HG03565 (cell line): ENCODE results near the gene PLXNA2.

Experiments
- ATAC-seq: cut with Tn5 transposase; IDR thresholded peaks from one replicate; pipeline ENCODE4 v1.9.1; 2021; ENCODE audit warnings: mild to moderate bottlenecking, moderate library complexity; ENCODE audit not compliant: unreplicated experiment

Gene PLXNA2

DNA sequence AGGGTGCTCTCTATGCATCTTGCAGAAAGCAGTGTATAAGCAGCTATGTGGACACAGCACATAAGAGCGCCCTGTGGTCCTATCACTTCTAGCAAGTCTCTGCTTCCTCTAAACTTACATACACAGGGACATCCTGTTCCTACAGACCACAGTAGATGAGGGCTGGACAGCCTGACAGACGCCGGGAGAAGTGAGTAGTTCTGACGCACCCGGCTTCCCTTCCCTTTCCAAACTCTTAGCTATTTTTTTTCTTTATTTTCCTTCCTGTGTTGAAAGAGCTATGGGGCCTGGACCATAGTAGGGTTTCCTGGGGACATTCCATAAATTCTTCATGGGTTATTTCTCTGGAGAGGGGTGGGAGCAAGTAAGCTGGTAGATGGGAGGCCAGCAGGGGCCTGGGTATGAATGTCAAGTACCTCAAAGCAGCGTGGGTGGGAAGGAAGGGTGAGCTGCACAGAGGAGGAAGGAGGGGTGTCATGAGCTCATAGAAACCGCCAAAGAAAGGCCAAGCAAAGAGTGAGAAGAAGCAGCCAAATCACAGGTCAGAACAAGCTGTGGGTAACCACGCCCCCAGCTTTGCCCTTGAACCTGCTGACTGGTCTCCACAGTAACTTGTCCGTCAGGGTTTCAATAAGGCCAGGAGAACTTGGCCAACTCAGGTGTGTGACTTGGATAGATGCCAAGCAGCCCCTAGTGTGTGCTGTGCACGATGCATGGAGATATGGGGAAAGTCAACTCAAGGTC lies 36.6 kb downstream of the PLXNA2 start:
- ATAC-seq, result no peak

DNA sequence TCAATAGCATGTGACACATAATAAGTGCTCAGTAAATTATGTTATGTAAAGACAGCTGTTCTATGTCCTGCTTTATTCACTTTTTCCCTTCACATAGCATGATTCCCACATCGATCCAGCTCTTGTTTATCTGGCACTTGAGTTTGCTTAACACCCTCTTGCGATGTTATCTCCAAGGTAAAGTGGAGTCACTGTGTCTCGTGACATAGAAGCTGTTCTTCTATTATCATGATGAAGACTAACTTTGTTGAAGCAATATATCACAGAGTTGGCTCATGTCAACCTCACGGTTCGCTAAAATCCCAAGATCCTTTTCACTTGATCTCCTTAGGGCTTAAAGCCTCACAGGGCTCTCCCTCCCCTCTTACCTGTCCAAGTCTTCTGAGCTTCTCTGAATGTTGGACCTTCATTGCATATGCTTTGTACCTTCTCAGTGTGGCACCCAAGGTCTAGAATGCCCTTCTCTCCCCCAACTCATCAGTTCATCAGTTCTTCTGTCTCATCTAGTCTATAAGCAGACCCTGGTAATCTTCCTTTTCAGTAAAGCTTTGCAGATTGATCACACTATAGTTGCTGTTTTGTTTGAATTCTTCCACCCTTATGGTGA lies 38.0 kb downstream of the PLXNA2 start:
- no peak for ATAC-seq

GRCh38 chr1:208205216-208206013 lies 38.8 kb downstream of the PLXNA2 start:
- no peak for ATAC-seq

DNA sequence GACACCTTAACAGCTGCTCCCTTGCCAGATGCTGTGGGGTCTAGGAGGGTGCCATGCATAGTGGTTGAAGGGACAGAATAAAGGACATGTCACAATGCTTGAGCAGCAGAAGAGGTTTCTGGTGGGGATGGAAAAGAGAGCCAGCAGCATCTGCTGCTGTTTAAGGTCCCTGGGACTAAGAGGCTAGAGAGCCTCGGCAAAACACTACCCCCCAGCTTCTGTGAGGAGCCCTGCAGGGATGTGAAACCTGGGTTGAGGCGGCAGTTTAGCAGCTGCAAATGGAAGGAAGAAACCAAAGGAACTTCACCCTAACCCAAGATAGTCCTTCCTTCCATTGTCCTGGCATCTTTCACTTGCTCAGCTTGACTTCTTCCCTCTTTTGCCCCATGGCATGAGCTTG lies 39.4 kb downstream of the PLXNA2 start:
- ATAC-seq, result no peak

DNA sequence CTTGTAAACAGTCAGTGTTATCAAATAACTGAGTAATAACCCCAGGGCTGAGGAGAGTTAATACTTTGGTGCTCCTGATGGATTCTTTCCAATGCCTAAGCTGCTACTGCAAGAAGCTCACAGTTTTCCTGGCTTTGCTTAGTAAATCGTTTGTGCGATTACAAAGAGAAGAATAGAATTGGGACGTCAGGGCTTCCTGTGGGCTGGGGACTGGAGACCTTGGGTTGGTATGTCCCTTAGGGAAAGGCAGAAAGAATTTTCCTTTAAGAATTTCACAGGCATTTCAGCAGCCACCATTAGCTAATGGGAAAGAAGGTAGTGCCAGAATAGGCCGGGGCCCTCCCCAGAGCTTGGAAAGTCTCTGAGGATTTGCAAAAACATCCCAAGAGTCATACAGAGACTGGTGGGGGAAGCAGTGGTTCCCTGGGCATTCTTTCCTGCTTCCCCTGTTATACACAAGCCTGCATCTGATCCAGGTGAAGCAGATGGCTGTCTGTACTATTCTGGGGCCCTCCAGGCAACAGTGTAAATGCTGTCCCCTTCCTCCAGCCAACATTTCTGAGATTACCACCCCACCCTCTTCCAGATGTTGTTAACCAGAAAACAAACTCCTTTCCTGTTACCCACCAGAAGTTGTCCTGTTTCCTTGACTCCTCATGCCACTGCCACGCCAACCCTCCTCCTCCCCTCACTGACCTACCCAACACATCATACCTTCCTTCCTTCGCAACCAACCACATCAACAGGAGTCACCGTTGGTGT lies 40.2 kb downstream of the PLXNA2 start:
- ATAC-seq, result no peak

- ATAC-seq, result no peak
Observed at GRCh38 chr1:208203127-208203847, 40.9 kb downstream of the PLXNA2 start.

- no peak for ATAC-seq
Observed at GRCh38 chr1:208202333-208202995, 41.7 kb downstream of the PLXNA2 start.

- no peak for ATAC-seq
Observed at GRCh38 chr1:208201229-208201628, 43.0 kb downstream of the PLXNA2 start.

DNA sequence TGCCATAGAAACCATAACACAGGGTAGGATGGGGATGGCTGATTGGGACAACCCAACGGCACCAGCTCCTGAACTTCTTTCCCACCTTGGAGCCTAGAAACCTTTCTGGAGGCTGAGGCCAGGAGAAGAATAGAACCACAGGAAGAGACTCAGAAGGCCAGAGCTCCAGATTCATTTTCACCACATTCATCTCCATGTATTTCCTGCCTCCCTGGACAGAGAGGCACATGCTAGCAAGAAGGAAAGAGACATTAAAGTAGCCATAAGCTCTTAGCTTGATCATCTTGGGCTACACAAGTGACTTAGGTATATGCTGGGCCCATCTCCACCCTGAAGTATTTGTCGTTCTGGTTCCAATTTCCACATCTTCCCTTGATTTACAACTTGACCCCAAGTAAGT lies 44.1 kb downstream of the PLXNA2 start:
- ATAC-seq, result no peak

DNA sequence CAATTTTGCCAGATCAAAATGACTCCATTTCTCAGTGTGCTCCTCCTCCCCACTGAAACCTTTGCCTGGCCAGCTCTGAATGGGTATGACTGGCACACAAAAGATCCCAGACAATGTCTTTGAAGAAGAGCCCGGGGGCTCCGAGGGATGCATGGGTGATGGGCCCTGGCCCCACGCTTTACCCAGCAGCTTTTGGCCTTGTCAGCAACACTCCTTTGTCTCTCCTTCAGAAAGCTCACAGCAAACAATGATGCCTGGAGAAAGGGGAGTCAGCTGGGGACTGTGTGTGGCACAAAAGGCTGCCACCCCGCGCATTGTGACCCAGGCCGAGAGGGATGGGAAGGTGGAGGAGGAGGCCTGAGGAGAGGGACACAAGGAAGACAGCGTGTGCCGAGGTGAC lies 45.9 kb downstream of the PLXNA2 start:
- ATAC-seq, result no peak

GRCh38 chr1:208194944-208195343 lies 49.2 kb downstream of the PLXNA2 start:
- no peak for ATAC-seq

- no peak for ATAC-seq
Observed at GRCh38 chr1:208192995-208193394, 51.2 kb downstream of the PLXNA2 start.

DNA sequence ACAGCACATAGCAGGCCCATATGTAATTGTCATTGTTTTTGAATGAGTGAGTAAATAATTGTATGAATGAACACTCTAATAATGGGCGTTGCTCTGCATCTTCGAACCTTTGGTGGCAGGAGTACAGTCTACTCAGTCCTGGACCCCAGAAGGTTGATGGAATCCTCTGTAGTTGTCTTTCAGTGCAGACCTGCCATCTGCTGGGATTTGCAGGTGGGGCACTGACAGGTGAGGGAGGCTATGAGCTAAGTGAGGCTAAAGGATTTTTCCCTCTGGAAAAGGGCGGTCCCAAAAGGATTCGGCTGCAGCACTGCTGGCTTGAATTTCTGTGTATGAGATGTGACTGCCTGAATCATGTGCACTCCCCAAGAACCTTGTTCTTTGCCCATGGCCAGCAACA lies 53.4 kb downstream of the PLXNA2 start:
- ATAC-seq, result no peak

GRCh38 chr1:208189716-208190115 lies 54.5 kb downstream of the PLXNA2 start:
- ATAC-seq, result no peak

- ATAC-seq, result peak; percentile 81
Observed at GRCh38 chr1:208189183-208189582, 55.0 kb downstream of the PLXNA2 start.

DNA sequence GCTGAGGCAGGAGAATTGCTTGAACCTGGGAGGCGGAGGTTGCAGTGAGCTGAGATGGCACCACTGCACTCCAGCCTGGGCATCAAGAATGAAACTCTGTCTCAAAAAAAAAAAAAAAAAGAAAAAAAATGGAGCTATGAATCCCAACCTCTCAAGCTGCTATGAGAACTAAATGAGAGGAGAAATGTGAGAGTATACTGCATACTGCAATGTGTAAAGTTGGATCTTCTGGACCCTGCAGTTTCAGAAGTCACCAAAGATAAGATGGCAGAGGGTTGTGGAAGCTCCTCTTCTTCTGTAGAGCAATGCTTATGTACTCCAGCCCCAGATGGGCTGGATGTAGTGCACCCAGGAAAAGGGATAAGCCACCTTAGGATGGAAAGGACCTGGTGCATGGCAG lies 55.6 kb downstream of the PLXNA2 start:
- no peak for ATAC-seq

- peak; percentile 55 for ATAC-seq
Observed at GRCh38 chr1:208187499-208188041, 56.6 kb downstream of the PLXNA2 start.

GRCh38 chr1:208185801-208186231 lies 58.4 kb downstream of the PLXNA2 start:
- no peak for ATAC-seq

GRCh38 chr1:208184966-208185654 lies 59.1 kb downstream of the PLXNA2 start:
- no peak for ATAC-seq
